GM18517 (cell line): ENCODE measurements around the gene UBE2E2.

Experiments used
- ATAC-seq: cut with Tn5 transposase; IDR thresholded peaks from one replicate; pipeline ENCODE4 v1.9.1; 2021; ENCODE audit warnings: mild to moderate bottlenecking, moderate library complexity; ENCODE audit not compliant: unreplicated experiment

The UBE2E2 gene

DNA sequence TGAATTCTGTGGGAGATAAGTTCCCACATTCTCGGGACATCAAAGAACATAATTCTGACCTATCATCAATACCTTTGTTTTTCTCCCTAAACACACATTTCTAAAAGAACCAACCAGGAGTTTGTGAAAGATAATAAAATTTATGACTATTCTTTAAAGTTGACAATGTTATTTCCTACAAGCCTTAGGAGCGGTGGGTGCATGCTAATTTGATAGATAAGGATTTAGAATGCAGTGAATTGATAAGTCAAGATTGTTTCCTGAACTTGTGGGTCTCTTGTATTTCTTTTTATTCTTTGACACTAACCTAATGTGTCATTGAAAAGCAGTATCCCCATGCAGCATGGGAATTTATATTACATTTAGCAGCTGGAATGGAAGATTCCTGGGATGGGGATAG, 10.3 kb upstream of the UBE2E2 start:
- no peak for ATAC-seq

- ATAC-seq = no peak
Measured at GRCh38 chr3:23193831-23194230, 9.3 kb upstream of the UBE2E2 start.

DNA sequence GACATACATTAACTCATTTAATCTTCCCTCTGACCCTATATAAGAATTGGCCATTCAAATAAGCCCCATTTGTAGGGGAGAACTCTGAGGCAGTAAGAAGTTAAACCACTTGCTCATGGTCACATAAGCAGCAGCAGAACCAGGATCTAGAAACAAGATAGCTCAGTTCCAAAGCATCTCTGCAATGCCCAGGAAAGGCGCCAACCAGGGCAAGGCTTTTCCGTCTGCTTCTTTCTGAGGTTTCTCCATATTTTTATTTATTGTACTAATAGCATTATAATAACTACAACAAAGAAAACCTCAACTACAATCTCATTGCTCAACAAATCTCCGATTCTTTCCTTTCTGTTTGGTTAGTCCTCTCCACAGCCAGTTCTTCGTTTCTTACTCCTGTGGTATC, 4.3 kb upstream of the UBE2E2 start:
- ATAC-seq = no peak

DNA sequence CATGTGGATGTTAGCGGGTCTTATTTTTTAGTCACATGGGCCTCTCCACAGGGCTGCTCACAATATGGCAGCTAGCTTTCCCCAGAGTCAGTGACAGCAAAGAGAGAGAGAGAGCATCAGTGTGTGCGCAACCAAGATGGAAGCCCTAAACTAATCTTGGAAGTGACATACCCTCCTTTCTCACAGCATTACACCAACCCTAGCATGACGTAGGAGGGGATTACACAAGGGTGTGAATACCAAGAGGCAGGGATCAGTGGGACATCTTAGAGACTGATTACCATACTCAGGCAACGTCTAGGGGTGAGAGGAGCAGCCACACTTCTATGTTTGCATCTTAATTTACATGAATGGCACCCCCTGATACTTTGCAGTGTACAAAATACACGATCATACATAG, 3.5 kb upstream of the UBE2E2 start:
- no peak for ATAC-seq

DNA sequence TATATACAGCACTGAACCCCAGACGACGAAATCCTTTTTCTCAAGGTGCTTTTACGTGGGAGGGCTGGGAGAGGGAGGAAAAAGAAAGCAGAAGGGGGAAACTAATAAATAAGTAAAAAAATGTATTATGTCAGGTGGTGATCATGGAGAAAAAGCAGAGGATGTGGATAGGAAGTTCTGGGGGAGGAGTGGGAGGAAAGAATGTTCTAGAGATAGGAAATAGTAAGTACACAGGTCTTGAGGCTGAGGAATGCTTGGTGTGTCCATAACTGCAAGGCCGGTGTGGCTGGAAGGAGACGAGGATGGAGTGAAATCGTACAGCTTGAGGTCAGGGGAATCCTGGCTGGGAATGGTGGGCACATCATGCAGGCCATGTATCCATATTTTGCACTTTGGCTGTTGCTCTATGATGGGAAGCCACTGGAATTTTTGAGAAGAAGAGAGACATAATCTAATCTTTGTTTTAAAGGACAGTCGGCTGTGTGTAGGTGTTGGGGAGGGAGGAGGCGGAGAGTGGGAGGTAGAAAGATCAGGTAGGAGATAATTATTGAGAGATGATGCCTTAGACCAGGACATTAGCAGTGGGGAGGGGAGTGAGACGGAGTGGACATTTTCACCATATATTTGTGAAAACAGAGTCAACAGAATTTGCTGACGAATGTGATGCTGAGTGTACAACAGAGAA, 1.8 kb upstream of the UBE2E2 start:
- ATAC-seq = no peak

- peak; percentile 10 for ATAC-seq
Measured at GRCh38 chr3:23202203-23202920, 765 bp upstream of the UBE2E2 start.

DNA sequence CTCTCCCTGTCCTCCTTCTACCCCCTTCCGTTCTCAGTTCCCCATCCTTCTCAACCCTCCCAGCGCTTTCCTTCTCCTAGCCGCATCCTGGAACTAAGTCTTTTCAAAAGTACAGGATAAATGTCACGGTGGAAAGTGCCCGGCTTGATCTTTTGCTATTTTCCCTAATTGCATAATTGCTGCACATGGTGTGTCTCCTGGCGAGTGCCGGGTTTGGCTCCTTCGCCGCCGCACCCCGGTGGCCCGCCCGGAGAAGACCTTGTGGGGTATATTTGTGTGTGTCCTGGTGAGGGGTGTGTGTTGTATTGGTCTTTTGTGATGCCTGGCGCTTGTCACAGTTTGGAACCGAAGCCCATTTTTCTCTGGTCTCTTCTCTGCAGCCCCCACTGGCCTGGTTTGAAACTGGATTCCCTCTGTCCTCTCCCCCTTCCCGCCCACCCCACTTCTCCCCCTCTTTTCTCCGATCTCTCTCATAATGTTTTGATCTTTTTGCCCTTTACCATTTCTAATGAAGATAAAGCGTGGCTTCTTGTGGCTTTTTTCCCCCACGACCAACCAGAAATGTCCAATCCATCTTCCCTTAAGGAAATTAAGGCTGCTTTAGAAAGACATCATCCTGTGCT, 692 bp downstream of the UBE2E2 start:
- ATAC-seq = no peak

DNA sequence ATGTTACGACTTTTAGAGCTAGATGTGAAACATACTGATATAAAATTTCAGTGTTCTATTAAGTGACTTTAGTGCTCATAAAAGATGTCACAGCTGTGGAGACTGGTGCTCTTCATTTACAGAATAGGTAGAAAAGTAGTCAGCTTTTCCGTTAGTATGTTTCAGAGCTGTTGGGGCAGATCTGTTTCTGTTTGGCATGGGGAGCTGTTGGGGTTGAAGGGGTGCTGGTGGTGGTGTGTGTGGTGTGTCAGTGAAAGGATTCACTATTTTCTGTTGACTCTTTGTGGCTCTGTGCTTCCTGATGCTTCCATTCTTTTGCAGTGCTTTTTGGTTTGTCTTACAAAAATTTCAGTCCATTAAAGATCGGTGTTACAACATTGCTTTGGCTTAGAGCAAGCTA, 3.2 kb downstream of the UBE2E2 start:
- ATAC-seq = no peak

GRCh38 chr3:23209103-23209502, 6.0 kb downstream of the UBE2E2 start:
- ATAC-seq = no peak

DNA sequence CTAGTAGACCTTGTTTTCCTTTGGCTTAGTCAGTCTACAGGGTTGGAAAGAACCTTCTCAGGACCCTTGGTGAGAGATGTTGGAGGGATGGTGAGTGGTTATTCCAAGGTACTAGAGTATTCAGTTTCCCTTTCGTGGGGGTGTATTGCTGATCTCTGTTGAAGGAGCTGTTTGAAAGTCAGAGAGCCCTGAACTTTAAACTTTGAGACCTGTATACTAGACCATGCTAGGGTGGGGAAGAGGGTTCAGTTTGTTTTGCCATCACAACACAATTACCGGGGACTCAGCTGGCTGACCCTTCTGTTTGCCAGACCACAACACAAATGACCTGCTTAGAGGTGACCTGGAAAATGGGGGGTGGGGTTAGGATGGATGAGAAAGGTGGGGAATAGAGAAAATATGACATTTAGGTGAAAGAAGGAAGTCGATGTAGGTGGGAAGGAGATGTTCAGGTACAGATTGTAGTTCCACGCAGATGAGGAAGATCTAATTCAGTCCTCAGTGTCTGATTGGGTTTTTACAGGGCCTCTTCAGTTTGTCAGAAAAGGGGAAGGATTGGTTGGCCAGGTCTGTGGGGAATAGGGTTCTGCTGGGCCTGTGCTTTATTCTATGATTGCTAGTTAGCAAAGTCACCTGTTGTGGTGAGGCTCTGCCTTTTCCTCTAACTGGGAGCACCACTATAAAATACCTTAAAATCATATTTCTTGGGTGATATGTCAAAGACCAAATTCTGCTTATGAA, 6.8 kb downstream of the UBE2E2 start:
- ATAC-seq = no peak

DNA sequence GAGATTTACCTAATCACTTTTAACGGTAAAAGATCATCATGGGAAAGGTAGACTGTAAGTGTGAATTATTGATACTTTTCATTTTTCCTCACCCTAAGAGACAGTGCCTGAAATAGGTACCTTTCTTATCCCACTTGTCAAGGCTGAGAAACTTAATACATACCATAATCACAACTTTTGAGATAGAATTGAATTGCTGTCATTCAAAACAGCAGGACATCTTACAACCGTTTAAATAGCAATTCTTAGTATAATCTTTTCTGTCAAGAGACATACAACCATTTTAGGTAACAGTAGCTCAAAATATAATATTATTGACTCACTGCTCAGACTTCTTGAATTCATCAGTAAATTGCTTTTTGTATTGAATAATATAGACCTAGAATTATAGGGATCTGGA, 10.7 kb downstream of the UBE2E2 start:
- no peak for ATAC-seq

GRCh38 chr3:23217872-23218554, 14.9 kb downstream of the UBE2E2 start:
- no peak for ATAC-seq

DNA sequence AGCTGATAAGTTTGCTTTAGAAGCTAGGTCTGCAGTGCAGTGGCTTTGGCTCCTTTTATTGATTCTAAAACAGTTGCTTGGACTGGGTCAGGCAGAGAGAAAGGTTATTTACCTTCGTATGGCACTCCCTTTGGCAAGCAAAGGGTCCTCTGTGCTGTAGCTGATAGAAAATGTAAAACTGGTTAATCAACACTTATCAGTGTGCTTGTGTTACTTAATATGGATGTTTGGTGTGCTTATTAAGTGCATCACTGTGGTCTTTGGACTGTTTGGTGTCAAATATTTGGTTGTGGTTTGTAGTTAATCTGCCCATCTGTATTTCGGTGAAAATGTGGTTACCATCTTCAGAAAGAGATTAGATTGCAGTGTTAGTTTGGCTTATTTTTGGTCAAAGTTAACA, 16.0 kb downstream of the UBE2E2 start:
- peak; percentile 49 for ATAC-seq

DNA sequence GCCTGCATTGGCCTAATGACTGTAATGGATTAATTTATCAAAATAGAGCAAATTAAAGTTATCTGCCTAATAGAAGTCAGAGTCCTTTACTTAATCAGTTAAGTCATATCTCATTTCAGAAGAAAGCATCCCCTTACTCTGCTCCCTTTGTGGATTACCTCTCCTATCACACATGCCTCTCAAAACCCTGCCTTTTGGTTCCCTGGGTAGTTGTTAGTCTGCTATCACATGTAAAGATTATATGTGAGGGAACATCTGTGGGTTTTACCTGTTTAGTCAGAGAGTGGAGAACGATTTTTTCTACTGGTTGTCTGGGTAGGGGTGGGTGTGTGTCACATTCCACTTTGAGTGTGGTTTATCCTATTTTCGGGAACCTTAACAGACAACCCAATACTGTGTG, 16.4 kb downstream of the UBE2E2 start:
- peak; percentile 50 for ATAC-seq

- no peak for ATAC-seq
Measured at GRCh38 chr3:23221136-23221535, 18.0 kb downstream of the UBE2E2 start.

GRCh38 chr3:23232016-23232415, 28.9 kb downstream of the UBE2E2 start:
- no peak for ATAC-seq

DNA sequence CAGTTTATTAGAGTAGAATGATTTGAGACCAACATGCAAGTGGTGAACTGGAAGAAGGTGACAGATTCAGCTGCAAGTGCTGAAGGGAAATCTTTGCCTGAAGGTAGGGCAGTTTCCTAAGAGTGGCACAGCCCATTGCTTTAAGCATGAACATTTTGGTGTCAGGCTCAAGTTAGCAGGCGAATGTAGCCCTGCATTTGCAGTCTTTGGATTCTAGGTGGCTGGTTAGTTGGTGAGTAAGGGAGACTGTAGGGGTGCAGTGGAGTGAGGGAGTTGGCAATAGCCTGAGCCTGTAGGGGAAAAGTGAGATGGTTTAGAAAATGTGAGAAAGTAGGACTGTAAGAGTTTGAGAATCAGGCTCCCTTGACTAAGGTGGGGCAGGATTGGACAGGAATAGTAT, 29.7 kb downstream of the UBE2E2 start:
- no peak for ATAC-seq

GRCh38 chr3:23235264-23235663, 32.1 kb downstream of the UBE2E2 start:
- ATAC-seq = no peak

DNA sequence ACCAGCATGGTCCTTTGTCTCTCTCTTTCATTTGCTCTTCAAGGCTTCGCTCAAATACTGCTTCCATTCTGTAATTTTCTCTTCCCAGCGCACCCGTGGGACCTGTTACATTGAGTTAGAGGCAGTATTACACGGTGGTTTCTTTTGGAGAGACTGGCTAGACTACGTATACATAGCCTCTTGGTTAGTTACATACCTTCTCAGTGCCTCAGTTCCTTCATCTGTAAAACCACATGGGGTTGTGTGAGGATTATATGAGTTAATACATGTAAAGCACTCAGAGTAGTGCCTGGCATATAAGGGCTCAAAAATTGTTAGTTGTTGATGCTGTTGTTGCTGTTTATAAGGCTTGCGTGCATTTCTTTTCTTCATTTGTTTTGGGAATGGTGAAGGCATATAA, 33.8 kb downstream of the UBE2E2 start:
- no peak for ATAC-seq

GRCh38 chr3:23238156-23238555, 35.0 kb downstream of the UBE2E2 start:
- no peak for ATAC-seq

DNA sequence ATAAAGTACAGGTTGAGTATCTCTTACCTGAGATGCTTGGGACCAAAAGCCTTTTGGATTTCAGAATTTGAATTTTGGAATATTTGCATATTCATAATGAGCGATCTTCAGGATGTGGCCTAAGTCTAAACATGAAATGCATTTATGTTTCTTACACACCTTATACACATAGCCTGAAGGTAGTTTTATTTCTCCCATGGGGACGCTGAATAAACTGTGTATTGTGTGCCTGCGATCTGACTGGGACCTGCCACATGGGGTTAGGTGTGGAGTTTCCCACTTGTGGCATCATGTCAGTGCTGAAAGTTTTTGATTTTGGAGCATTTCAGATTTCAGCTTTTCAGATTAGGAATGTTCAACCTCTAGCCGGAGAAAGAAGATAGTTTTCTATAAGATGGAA, 35.5 kb downstream of the UBE2E2 start:
- no peak for ATAC-seq
